Measurements from ENCODE around the gene RAD21L1.

The RAD21L1 gene

DNA sequence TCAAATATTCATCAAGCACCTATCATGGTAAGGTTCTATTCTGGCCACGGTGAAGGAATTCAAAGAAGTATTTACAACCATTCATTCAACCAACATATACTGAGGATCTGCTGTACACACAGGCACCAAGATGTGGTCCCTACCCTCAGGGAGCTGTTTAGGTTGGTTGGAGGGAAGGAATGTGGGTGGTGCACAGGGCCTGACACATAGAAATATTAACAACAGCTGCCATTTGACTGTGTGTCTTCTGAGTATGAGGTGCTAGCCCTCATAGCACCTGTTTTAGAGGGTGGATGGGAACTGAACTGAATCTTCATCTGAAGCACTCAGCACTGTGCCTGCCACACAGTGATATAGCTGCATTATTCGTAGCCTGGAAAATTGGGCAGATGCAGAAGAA is 47.5 kb downstream of the RAD21L1 start:
- no peak for DNase-seq (ENCODE audit: low read depth)

DNA sequence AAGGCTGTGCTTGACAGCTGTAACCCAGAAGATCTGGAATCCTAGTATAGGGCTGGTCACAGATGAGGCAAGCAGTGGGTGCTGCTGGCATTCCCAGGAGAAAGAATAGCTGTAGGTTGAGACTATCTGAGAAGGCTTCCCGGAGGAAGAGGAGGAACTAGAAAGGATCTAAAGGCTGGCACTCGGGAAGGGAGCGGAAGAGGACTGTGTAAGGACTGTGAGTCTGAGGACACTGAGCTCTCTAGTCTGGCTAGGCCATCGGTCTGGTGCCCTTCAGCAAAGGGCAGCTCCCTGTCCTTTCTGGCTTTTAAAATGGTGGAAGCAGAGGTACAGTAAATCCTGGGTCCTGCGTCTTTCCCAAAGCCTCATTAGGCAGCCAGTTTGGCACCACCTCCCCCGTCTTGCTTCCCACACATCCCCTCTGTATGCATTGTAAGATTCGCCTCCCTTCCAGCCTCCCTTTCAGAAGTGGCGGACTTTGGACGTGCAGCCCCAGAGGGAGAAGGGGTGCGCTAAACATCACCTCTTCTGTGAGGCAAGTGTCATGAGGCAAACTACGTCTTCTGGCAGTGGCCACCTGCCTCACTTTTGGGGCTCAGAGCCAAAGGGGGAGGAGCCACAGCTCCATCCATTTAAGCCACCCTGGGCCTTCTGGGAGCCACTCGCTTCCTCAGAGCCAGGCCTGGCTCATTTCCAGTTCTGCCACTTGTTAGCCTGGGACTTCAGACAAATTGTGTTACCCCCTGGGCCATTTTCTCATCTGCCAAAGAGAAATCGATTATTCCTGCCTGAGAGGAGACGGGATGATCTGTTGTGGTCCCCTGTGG is 48.9 kb downstream of the RAD21L1 start:
- DNase-seq (ENCODE audit: low read depth) = no peak

DNA sequence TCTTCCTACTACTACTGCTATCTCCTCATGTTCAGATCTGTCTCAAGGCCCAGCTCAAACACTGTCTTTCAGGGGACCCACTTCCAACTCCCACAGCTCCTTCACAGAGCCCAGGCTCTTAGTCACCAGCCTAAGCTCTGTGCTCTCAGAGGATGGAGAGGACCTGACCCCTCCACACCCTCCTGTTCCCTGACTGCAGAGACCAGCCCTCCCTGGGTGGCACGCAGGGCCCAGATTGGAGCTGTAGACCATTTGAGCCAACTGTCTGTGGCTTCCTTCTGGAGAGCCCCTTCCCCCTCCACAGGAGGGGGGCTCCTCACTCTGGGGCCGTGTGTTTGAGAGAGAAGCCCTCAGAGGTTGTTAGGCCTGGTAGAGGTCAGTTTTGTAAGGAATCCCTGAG is 50.1 kb downstream of the RAD21L1 start:
- no peak for DNase-seq (ENCODE audit: low read depth)

DNA sequence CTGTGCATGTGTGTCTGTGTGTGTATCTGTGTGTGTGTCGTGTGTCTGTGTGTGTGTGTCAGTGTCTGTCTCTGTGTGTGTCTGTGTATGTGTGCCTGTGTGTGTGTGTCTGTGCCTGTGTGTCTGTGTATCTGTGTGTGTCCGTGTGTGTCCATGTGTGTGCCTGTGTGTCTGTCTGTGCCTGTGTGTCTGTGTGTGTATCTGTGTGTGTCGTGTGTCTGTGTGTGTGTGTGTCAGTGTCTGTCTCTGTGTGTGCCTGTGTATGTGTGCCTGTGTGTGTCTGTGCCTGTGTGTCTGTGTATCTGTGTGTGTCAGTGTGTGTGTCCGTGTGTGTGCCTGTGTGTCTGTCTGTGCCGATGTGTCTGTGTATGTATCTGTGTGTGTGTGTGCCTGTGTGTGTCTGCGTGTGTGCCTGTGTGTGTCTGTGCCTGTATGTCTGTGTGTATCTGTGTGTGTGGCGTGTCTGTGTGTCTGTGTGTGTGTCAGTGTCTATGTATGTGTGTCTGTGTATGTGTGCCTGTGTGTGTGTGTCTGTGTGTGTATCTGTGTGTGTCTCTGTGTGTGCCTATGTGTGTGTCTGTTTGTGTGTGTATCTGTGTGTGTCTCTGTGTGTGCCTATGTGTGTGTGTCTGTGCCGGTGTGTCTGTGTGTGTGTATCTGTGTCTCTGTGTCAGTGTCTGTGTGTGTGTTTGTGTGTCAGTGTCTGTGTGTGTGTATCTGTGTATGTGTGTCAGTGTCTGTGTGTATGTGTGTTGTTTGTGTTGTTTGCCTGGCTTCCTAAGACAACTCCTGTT is 51.9 kb downstream of the RAD21L1 start:
- no peak for DNase-seq (ENCODE audit: low read depth)

DNA sequence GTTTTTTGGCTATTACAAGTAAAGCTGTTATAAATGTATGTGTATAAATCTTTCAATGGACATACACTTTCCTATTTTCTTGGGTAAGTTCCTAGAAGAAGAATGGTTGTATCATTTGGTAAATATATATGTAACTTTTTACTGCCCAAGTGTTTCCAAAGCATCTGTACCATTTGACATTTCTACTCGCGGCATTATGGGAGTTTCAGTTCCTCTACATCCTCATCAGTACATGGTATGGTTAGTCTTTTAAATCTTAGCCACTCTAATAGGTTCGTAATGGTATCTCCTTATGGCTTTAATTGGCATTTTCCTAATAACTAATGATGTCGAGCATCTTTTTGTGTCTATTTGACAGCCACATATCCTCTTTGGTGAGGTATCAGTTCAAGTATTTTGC is 53.1 kb downstream of the RAD21L1 start:
- no peak for DNase-seq (ENCODE audit: low read depth)

DNA sequence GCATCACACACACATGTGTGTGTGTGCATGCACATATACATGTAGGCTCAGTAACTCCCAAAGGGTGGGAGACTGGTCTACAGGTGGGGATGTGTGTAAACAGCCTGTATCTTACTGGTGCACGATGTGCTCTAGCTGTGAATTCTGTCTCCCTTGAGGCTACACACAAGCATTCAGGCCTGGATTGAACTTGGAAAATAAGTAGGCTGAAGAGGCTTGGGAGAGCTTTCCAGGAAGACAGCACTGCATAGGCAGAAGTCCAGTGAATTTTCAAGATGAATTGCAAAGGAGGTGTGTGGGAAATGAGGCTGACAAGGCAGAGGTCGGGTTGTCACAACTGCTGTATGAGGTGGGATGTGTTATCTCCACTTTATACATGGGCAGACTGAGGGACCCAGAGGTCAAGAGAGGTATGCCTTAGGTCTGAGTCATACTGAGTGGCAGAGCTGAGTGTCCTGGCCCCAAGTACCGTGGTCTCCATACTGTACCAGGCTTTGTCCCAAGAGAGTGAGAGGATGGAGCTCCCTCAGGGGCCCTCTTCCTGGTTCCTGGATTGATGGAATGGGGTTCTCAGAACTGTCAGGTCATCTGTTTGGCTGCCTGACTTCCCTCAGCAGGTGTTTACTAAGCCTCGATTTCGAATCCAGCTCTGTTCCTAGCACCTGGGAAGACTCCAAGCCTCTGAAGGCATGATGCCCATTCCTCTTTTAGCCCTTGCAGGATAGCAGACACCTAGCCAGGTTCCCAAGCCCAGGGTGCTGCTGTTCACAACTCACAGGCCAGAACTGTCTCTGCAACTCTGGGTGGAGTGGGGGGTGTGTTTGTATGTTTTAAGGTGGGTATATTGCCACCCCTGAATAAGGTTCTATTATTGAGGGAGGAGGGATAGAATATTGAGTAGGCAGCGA is 54.6 kb downstream of the RAD21L1 start:
- DNase-seq (ENCODE audit: low read depth) = no peak

DNA sequence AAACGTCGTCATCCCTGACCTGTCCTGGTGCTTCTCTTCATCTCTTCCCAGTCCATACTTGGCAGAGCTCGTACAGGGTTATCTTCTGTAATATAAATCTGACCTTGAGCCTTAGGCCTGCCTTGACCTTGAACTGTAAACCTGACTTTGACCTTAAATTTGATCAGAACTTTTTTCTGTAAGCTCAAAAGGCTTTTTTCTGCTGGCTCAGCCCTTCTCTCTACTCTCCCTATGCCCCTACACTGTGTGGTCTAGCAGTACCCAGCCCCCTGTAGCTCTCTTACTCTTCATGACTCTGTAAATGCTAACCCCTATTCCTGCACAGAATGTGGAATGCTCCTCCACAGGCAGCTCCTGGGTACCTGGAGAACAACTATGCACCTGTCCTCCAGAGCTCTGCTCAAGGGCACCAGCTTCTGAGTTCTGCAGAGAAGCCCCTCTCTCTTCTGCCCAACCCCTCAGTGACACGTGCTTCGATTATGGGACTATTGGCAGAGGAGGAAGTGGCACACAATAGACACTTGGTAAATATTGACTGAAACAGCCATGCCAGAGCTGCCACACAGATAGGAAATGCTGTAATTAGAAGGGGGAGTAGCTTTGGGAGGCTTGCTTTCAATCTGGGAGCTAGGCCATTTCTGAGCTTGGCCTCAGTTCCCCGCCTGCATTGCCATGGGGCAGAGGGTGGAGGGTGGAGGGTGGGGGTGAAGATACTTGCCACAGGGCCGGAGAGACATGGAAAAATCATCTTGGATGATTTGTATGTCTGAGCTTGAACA is 55.6 kb downstream of the RAD21L1 start:
- DNase-seq (ENCODE audit: low read depth) = no peak

DNA sequence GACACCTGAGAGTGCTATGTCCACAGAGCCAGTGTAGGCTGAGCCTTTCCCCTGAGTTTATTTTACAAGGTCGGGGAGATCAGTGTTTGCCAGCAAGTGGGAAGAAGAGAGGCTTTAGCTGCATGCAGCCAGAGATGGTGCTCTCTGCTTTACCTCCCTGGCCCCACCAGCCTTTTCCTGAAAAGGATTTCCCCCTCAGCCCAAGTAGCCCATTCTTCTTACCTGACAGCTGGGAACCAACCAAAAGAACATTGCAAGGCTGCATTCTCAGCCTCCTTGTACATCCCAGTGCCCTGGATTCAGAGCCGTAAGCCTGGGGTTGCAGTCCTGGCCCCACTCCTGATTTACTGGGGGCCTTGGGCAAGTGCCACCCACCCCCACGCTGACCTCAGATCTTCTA is 57.1 kb downstream of the RAD21L1 start:
- no peak for DNase-seq (ENCODE audit: low read depth)

DNA sequence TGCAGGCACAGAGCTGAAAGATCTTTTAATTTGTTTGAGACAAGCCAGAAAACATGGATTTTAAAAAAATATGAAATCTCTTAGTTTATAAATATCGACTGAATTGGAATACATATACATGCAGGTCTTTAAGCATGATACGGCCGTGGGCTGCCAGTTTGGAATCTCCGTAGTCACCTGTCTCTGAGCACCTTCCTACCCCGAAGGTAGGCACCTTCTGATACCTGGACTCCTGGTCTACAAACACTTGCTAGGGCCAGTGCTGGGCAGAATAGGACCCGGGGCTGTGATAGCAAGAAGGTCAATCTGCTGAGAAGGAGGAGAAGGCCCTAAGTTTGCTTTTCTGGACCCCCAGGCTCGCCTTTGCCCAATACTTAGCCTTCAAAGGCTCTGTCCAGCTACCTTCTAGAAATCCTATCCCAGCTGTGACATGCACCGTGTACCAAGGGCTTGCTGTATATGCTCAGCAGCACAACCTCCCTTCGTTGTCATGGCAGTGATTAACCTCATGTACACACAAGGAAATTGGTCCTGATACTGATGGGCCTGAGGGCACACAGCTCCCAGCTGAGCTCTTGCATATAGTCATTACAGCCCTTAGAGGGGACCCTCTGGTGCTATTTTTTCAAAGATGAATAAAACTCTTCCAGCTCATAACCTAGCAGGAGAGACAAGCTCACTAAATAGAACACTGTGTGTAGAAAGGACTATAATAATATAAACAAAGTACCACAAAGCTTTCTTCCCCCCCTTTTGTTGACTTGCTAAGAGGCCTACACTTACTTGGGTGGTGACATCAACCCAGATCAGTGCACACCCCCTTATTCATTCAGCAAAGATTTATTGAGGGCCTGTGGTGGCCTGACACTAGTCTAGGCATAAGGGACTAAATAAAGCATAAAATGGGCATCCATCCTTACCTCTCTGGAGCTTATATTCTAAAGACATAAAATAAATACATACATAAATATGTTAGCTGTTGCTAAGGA is 58.0 kb downstream of the RAD21L1 start:
- DNase-seq (ENCODE audit: low read depth) = no peak

DNA sequence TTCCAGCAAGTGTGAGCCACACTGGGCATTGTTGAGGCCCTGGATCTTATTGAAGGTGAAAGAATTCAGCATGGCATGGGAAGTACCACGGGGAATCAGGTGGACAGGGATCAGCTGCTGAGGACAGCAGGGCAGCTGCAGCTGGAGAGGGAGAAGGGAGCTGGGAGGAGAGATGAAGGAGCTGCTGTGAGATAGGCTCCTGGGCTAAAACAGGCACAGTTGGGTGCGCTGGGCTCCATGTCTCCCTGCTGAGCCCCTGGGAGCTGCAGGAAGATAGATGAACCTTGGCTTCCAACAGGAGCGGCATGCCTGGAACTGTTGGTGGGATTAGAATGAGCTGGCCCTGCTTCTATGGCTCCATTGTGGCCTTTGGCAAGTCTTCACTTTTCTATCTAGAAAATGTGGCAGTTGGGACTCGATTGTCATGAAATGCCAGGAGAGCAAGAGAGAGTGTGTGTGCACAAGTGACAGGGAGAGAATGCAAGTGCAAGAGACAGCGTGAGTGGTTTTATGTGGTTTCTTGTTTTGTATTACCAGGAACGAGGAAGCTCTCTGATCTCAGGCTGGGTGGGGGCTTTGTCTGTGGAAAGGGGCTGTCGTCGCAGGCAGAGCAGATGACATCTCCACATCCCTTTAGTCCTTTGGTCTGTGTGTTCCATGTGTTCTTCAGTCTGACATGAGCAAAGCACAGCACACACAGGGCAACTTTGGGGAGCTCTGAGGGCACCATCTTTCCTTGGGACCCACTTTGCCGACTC is 60.6 kb downstream of the RAD21L1 start:
- DNase-seq (ENCODE audit: low read depth) = no peak

DNA sequence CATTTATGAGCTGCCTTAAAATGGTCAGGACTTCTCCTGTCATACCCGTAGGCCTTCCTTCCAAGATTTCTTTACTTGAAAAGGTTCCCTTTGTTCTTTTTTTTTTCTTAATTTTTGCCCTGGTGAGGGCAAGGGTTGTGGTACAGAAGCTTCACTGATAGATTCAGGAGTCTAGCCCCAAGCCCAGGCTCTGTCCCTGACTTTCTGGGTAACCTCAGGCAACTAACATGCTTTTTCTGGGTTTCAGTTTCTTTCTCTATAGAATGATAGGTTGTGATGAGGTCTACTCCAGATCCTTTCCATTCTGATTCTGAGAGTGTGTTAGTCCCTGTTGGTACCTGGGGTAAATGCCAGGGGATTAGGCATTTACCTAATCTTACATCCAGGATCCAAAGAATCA is 61.5 kb downstream of the RAD21L1 start:
- DNase-seq (ENCODE audit: low read depth) = no peak

DNA sequence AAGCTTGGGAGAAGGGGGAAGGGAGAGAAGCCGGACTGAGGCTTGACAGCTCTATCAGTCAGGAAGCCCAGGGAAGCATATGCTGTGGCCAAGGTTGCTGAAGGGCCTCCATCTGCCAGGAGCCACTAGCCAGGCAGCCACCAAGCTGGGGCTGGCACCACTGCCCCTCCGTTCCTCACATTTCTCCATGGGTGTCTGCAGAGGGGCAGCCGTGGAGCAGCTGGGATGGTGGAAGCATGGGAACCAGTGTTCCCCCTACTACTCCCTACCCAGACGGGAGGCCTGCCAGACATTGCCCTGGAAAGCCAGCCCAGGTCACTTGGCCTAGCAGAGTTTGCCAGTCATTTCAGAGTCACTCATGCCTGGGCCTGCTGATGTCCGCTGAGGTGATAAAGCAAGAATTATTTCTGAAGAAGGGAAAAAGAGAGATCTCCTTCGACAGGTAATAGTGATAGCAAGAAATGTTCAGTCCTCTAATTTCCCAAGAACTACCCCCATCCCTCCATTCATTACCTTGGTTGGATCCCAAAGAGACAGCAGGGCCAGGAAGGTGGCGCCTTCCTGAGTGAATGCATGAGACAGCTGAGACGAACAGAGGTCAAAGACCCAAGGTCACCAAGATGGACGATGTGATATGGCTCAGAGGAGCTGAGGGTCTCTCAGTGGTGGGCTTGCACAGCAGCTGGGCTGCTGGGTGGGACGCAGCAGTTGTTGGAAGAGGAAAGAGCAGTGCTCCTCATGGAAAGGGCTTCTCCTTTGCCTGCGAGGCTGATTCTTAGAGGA is 62.1 kb downstream of the RAD21L1 start:
- no peak for DNase-seq (ENCODE audit: low read depth)

DNA sequence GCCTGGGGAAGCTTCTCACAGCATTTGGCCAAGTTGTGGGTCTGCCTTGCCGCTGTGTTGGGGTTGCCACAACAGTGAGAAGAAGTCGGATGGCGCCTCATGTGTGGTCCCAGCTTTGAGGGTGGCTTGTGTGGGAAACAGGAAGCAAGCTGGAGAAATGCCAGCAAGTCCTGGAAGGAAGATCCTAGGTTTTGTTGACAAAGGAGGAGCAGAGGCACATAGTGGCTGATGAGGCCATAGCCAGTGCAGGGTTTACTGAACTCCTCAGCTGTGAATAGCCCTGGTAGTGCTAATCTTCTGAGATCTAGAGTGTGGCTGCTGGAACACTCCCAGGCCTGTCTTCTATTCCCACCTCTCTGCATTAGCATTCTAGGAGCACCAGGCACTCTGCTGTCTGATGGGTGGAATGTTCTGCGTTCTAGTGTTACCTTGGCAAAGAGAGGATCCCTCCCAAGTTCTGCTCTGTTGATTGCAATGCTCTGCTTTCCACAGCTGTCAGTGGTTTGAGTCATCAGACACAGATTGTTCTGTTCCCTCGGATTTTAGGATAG is 65.4 kb downstream of the RAD21L1 start:
- no peak for DNase-seq (ENCODE audit: low read depth)

DNA sequence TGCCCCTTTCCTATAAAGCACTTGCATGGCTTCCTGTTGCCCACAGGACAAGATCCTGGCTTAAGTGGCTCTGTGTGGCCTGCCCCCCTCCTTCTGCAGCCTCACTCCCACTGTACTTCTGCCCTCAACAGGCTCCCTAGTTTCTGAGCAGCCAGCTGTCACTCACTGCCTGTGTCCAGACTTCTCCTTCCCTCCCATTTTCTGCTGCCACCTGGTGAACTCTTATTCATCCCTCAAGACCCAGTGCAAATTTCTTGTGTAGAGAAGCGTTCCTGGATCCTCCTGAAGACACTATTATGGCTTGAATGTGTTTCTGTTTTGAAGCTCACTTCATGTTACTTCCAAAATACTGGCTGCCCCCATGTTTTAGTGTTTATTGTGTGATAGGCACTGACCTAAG is 66.8 kb downstream of the RAD21L1 start:
- no peak for DNase-seq (ENCODE audit: low read depth)

DNA sequence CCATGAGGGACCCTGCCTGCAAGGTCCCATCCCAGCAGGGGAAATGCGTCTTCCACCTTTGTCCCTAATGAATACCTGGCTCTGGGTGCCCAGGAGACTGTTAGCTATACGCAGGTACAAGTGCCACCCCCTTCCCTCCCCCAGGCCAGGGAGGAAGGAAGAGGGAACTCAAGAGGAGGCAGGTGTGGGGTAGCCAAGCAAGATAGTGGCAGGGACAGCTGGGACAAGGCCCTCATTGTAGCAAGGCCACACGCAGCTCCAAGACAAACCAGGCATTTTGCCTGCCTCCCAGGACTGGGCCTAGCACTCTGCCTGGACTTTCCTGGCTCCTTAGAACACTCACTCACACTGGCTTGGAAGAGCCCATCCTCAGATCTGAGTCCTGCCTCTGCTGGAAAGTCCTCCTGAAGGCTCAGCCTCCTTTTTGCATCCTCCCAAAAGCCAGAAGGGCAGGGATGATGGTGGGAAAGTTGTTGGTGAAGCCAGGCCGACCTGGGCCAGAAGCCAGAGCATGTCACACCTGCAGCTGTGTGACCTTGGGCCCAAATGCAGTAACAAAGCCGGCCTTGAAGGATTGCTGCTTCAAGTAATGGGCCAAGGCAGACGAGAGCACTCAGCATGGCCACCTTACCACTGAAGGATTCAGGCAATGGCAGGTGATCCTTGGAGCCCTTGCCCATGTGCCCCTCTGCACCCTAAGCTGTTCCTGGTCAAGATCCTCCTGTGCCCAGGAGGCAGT is 68.0 kb downstream of the RAD21L1 start:
- DNase-seq (ENCODE audit: low read depth) = no peak

DNA sequence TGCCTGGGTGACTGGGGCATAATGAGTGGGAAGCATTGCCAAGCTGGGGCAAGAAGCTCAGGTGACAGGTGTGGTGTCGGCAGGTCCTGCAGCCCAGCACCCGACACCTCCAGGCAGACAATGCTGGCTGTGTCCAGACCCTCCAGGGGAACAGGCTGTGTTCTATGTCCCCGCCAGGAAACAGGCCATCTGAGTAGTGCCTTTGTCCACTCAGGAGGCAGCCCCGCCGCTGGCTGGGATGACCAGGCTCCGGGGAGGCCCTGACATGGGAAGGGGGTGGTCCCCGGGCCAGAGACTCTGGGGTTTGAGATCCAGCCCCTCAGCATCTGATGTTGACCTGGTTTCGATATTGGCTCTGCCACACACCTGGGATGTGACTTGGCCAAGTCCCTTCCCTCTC is 68.7 kb downstream of the RAD21L1 start:
- no peak for DNase-seq (ENCODE audit: low read depth)

DNA sequence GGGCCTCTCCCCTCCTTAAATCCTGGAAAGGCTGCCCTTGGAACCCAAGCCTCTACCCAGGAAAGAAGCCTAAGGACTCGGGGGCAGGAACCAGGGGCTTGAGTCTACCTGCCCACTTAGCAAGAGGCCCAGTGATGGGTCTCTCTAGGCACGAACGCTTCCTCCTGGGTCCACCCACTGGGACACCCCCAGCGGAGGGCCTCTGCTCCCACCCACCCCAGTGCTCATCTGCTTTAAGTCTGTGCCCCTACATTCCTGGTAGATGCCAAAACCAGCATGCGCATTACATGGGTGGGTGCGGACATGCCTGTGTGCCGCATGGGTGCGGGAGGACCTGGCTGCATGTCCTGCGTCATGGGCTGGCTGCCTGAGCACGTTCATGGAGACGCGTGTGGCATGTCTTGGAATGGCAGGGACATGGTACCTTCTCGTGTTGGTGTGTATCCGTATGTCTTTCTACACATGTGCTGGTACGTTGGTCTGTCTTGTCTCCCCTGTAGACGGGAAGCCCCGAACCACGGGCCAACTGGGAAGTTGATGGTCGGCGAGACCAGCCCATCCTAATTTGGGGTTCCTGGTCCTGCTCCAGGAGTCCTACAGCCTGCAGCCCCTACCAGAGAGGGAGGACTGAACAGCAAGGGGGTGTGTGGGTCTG is 69.6 kb downstream of the RAD21L1 start:
- DNase-seq (ENCODE audit: low read depth) = no peak

All from T-helper 22 cell (primary cell).